ENCODE measurements around the gene PINLYP. TPM values are rescaled to one million over a fixed set of nuclear protein-coding genes. Genes with fewer than 3 reads are reported as not detected.

Gene PINLYP
- total and polyA plus RNA-seq, 9 of the 15 experiments (the other 6 are each of a cell fraction or from before 2014, with no cell fraction given) = 1.00 to 6.7 (median 2.2) TPM

DNA sequence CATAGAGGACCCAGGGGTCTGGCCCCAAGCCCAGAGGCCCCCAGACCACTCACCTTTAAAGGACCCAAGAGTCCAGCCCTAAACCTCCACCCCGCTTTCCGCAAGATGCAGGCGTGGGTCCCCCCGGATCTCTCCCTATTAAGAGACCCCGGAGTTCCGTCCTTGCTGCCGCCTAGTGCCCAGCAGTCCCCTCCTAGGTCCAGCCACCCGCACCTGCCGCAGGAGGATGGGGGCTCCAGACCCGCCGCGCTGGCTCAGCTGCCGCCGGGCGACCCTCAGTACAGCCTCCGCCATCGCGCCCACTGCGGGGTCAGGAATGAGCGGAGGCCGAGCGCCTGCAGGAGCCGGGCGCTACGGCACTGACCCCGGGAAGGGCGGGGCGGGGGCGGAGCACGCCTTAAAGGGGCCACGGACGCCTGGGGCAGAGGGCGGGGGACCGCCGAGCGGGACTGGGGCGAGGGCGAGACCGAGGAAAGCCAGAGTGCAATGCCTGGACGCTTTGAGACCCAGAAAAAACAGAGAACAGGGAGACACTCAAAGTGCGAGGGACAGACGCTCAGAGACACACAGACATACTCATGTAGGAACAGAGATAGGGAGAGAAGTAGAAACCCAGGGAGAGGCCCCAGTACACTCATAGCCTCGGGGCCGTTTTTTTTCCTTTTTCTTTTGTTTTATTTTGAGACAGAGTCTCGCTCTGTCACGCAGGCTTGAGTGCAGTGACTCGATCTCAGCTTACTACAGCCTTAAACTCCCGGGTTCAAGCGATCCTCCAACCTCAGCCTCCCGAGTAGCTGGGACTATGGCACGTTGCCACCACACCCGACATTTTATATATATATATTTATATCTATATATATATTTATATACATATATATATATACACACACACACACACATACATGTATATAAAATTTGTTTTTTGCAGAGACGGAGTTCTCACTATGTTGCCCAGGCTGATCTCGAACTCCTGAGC lies 48.4 kb upstream of the PINLYP start, which contains the start of gene ETHE1 (continued):
- peak; percentile 54 for TF ChIP-seq TAF1 (IDR thresholded peaks at IDR 0.05; ENCODE audit: control insufficient read depth, extremely low read depth, insufficient read depth, low read length, severe bottlenecking)
- peak; percentile 86 for TF ChIP-seq KDM5B (IDR thresholded peaks at IDR 0.05; ENCODE audit: insufficient replicate concordance, low read depth, low read length)
- TF ChIP-seq EGR1 (conservative IDR thresholded peaks at IDR 0.05) = peak; percentile 77
- TF ChIP-seq NR3C1 (CRISPR knock-in tag; IDR thresholded peaks at IDR 0.05) = no peak
- peak; percentile 90 to 95 for TF ChIP-seq MAZ (CRISPR knock-in tag; conservative IDR thresholded peaks at IDR 0.05 in 1 of 2, IDR thresholded peaks at IDR 0.05 in 1 of 2)
- 0 out of 2 replicates have a peak, but pooled peaks have one; percentile 40 for TF ChIP-seq ZNF431 (CRISPR knock-in tag; IDR thresholded peaks at IDR 0.05)
- TF ChIP-seq TOE1 (IDR thresholded peaks at IDR 0.05; ENCODE audit: borderline replicate concordance) = peak; percentile 85; the same call in 1 of the 2 replicates
- no peak for TF ChIP-seq TOE1 (CRISPR knock-in tag; IDR thresholded peaks at IDR 0.05; ENCODE audit: borderline replicate concordance, low read depth)
- TF ChIP-seq POLR2G (IDR thresholded peaks at IDR 0.05; ENCODE audit: low read depth, low read length) = peak; percentile 93
- TF ChIP-seq, protein P1, sequence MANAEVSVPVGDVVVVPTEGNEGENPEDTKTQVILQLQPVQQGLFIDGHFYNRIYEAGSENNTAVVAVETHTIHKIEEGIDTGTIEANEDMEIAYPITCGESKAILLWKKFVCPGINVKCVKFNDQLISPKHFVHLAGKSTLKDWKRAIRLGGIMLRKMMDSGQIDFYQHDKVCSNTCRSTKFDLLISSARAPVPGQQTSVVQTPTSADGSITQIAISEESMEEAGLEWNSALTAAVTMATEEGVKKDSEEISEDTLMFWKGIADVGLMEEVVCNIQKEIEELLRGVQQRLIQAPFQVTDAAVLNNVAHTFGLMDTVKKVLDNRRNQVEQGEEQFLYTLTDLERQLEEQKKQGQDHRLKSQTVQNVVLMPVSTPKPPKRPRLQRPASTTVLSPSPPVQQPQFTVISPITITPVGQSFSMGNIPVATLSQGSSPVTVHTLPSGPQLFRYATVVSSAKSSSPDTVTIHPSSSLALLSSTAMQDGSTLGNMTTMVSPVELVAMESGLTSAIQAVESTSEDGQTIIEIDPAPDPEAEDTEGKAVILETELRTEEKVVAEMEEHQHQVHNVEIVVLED (CRISPR knock-in tag; IDR thresholded peaks at IDR 0.05) = peak; percentile 39; the same call in 1 of the 2 replicates
- TF ChIP-seq BCOR (IDR thresholded peaks at IDR 0.05) = peak; percentile 79; the same call in 1 of the 2 replicates
- peak; percentile 97 for TF ChIP-seq ZFP91 (CRISPR knock-in tag; IDR thresholded peaks at IDR 0.05)
- TF ChIP-seq ATF1 (CRISPR knock-in tag; IDR thresholded peaks at IDR 0.05) = no peak
- TF ChIP-seq ATF1 (tag; IDR thresholded peaks at IDR 0.05) = peak; percentile 38
- no peak for TF ChIP-seq NONO (IDR thresholded peaks at IDR 0.05; ENCODE audit: low read depth in 2 of 2, low read length in 1 of 2)
- TF ChIP-seq ZFPM2 (CRISPR knock-in tag; IDR thresholded peaks at IDR 0.05) = no peak
- no peak for TF ChIP-seq ZBTB1 (CRISPR knock-in tag; IDR thresholded peaks at IDR 0.05; ENCODE audit: borderline replicate concordance, low read depth)
- TF ChIP-seq, protein P2, sequence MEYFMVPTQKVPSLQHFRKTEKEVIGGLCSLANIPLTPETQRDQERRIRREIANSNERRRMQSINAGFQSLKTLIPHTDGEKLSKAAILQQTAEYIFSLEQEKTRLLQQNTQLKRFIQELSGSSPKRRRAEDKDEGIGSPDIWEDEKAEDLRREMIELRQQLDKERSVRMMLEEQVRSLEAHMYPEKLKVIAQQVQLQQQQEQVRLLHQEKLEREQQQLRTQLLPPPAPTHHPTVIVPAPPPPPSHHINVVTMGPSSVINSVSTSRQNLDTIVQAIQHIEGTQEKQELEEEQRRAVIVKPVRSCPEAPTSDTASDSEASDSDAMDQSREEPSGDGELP (CRISPR knock-in tag; IDR thresholded peaks at IDR 0.05; ENCODE audit: borderline replicate concordance) = peak; percentile 60; the same call in 1 of the 2 replicates
- TF ChIP-seq, protein P3, sequence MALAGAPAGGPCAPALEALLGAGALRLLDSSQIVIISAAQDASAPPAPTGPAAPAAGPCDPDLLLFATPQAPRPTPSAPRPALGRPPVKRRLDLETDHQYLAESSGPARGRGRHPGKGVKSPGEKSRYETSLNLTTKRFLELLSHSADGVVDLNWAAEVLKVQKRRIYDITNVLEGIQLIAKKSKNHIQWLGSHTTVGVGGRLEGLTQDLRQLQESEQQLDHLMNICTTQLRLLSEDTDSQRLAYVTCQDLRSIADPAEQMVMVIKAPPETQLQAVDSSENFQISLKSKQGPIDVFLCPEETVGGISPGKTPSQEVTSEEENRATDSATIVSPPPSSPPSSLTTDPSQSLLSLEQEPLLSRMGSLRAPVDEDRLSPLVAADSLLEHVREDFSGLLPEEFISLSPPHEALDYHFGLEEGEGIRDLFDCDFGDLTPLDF (CRISPR knock-in tag; IDR thresholded peaks at IDR 0.05) = peak; percentile 28; the same call in 1 of the 2 replicates
- TF ChIP-seq BRF1 (IDR thresholded peaks at IDR 0.05; ENCODE audit: borderline replicate concordance, extremely low read depth, insufficient read length) = no peak
- peak; percentile 86 for TF ChIP-seq RBFOX2 (IDR thresholded peaks at IDR 0.05; ENCODE audit: low read depth, low read length)

Measured in K562 (cell line).